Liver (tissue), 3 donors: ENCODE measurements around the gene GFPT2.

Experiments
- CTCF ChIP-seq: fragments of 150-350 bp; IDR thresholded peaks from 2 replicates; pipeline ENCODE4 v1.5.1; 2017; ENCODE audit warnings: improper control_type of control experiment, low read depth, low read length; ENCODE audit not compliant: missing input control
- EGR1 ChIP-seq, 2 donors: IDR thresholded peaks; 2 replicates each; pipeline ENCODE4 v1.6.1; 2016 to 2018; ENCODE audit warnings: antibody characterized with exemption in 2 of 2, low read depth in 2 of 2
- MAX ChIP-seq: IDR thresholded peaks from 2 replicates; pipeline ENCODE4 v1.6.1; 2016; ENCODE audit warnings: antibody characterized with exemption
- RAD21 ChIP-seq, 2 donors: IDR thresholded peaks; 2 replicates each; pipeline ENCODE4 v1.6.1; 2016; ENCODE audit warnings: antibody characterized with exemption in 2 of 2, mild to moderate bottlenecking in 2 of 2
- REST ChIP-seq: IDR thresholded peaks from 2 replicates; pipeline ENCODE4 v1.6.1; 2016; ENCODE audit warnings: antibody characterized with exemption, mild to moderate bottlenecking
- TAF1 ChIP-seq: conservative IDR thresholded peaks from 2 replicates; pipeline ENCODE4 v1.6.1; 2016; ENCODE audit warnings: antibody characterized with exemption, mild to moderate bottlenecking
- ZBTB33 ChIP-seq: IDR thresholded peaks from 2 replicates; pipeline ENCODE4 v1.6.1; 2016; ENCODE audit warnings: antibody characterized with exemption
- donor health status: healthy.
- donor health status: healthy.

- no peak for TF ChIP-seq CTCF
- no peak for TF ChIP-seq RAD21 (IDR thresholded peaks at IDR 0.05)
- no peak for TF ChIP-seq TAF1
- no peak for TF ChIP-seq MAX
- TF ChIP-seq REST: no peak
- TF ChIP-seq ZBTB33: no peak
- no peak for TF ChIP-seq EGR1 (IDR thresholded peaks at IDR 0.05; ENCODE audit: low read depth in 2 of 2)
Observed at GRCh38 chr5:180367300-180367699, 14.2 kb upstream of the GFPT2 start.
